ENCODE results near the gene SH3GLB1. TPM values are rescaled to one million over a fixed set of nuclear protein-coding genes. Genes with fewer than 3 reads are reported as not detected.

The SH3GLB1 gene
- total RNA-seq, 1 donor from 2014 or later, result 63.8 TPM

- H3K9me3 Mint-ChIP-seq, result no peaks in the 10 kb centered on the region
- intact Hi-C loops (cut with micrococcal nuclease), result no loop called here
- H3K27me3 Mint-ChIP-seq, result peaks cover 5% of the 10 kb centered on the region
- H3K4me3 Mint-ChIP-seq, result no peak overlapping the region
- TF ChIP-seq, protein P1, sequence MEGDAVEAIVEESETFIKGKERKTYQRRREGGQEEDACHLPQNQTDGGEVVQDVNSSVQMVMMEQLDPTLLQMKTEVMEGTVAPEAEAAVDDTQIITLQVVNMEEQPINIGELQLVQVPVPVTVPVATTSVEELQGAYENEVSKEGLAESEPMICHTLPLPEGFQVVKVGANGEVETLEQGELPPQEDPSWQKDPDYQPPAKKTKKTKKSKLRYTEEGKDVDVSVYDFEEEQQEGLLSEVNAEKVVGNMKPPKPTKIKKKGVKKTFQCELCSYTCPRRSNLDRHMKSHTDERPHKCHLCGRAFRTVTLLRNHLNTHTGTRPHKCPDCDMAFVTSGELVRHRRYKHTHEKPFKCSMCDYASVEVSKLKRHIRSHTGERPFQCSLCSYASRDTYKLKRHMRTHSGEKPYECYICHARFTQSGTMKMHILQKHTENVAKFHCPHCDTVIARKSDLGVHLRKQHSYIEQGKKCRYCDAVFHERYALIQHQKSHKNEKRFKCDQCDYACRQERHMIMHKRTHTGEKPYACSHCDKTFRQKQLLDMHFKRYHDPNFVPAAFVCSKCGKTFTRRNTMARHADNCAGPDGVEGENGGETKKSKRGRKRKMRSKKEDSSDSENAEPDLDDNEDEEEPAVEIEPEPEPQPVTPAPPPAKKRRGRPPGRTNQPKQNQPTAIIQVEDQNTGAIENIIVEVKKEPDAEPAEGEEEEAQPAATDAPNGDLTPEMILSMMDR (IDR thresholded peaks at IDR 0.05), result no peak
- ATAC-seq (ENCODE audit: low read depth) (no peak), DNase-seq (no peak)
- POLR2A ChIA-PET, result interaction anchor here (0.7 to 1.5 kb wide), 2 partner anchors 48 to 537 kb away, joined by 3 read pairs; partner anchors contain the start of gene SH3GLB1
- no peak overlapping the region for H3K27ac Mint-ChIP-seq
- H3K4me1 Mint-ChIP-seq, result peaks cover 13% of the 10 kb centered on the region
- CTCF ChIA-PET, result interaction anchor here (1.3 kb wide), 1 partner anchor 10 kb away, joined by 5 read pairs; no protein-coding TSS in a partner anchor
- peaks cover 2% of the 10 kb centered on the region for H3K36me3 Mint-ChIP-seq (ENCODE audit: low read depth)
These were observed 47.5 kb downstream of the SH3GLB1 start for GRCh38 chr1:86751923-86752322.

DNA sequence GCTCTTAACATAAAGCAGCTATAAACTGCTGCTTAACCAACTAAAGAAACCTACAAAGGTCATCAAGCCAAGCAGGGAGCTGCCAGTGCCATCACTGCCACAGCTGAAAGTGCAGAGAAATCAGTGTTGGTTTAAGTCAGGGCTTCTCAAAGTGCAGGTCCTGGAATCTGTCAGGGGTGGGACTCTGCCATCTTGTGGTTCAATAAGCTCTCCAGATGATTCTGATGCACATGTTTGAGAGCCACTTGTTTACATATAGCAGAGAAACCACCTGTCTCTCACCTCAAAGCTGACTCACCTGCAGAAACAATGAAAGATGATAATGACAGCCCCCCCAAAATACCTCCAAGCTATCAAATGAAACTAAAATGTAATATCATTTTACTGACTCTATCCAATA lies 49.3 kb downstream of the SH3GLB1 start:
- H3K4me1 Mint-ChIP-seq, result peaks cover 13% of the 10 kb centered on the region
- peaks cover 5% of the 10 kb centered on the region for H3K27me3 Mint-ChIP-seq
- DNase-seq (no peak), ATAC-seq (ENCODE audit: low read depth) (no peak)
- TF ChIP-seq, protein P1 (IDR thresholded peaks at IDR 0.05), result no peak
- intact Hi-C loops (cut with micrococcal nuclease), result no loop called here
- H3K27ac Mint-ChIP-seq, result no peak overlapping the region
- ChIA-PET POLR2A (interaction anchor here (0.9 to 1.3 kb wide), 2 partner anchors 9 to 49 kb away, joined by 3 to 5 read pairs; partner anchors contain the start of gene SH3GLB1), CTCF (no interaction called here)
- no peaks in the 10 kb centered on the region for H3K9me3 Mint-ChIP-seq
- no peak overlapping the region for H3K4me3 Mint-ChIP-seq
- no peaks in the 10 kb centered on the region for H3K36me3 Mint-ChIP-seq (ENCODE audit: low read depth)

DNA sequence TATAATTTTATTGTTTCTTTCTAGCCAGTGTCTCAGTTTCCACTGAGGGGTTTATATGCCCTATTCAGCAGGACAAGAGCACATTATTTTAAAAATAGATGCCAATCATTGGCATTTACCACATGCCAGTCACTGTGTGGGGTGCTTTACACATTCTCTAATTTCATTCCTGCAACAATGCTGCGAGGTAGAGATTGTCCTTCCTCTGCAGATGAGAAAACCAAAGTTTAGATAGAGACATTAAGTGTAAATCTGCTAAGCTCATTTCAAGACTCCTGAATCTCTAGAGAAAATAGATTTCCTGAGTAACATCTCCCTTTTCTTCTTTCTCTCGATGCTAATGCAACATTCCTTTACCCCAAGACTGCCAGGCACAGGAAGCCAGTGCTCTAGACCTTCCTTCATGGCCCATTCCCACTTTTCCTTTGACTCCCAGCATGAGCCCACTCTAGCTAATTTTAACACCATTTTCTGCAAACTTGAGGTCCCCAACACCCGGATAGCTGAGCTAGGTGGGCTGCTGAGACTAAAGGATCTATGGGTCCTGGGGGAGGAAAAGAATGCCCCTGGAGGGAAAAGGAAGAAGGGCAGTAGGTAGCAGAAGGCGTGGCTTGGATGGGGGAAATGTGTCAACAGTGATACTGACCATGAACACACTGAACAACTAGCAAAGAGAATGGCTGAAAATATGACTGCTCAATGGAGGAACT lies 50.0 kb downstream of the SH3GLB1 start:
- Mint-ChIP-seq H3K4me1 (peaks cover 13% of the 10 kb centered on the region), H3K27ac (no peak overlapping the region), H3K9me3 (peaks cover 2% of the 10 kb centered on the region), H3K27me3 (peaks cover 5% of the 10 kb centered on the region), H3K4me3 (no peak overlapping the region), H3K36me3 (ENCODE audit: low read depth) (no peaks in the 10 kb centered on the region)
- ChIA-PET CTCF (no interaction called here), POLR2A (interaction anchor here (0.9 to 1.3 kb wide), 2 partner anchors 8 to 50 kb away, joined by 3 to 5 read pairs; partner anchors contain the start of gene SH3GLB1)
- ATAC-seq (ENCODE audit: low read depth), result no peak
- intact Hi-C loops (cut with micrococcal nuclease), result no loop called here
- TF ChIP-seq, protein P1 (IDR thresholded peaks at IDR 0.05), result no peak
- DNase-seq, result no peak

DNA sequence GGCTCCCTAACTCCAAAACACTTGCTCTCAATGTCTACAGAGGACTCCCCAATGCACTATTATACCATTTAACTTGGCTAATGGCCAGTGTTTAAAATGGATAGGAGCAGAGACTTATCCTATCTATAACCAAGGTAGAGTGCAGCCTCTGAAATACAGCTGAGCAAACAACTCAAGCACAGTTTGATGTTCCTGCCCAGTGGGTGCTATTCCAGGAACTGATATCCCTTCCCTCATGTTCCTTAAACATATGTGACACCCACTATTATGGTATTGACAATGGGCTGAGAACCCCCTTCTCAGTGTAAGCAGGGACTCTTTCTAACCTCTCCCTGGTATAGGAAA lies 51.7 kb downstream of the SH3GLB1 start:
- Mint-ChIP-seq H3K27me3 (peaks cover 5% of the 10 kb centered on the region), H3K9me3 (peaks cover 6% of the 10 kb centered on the region), H3K27ac (no peak overlapping the region), H3K4me1 (peaks cover 13% of the 10 kb centered on the region), H3K36me3 (ENCODE audit: low read depth) (no peaks in the 10 kb centered on the region), H3K4me3 (no peak overlapping the region)
- intact Hi-C loops (cut with micrococcal nuclease), result no loop called here
- DNase-seq (no peak), ATAC-seq (ENCODE audit: low read depth) (no peak)
- CTCF ChIA-PET, result no interaction called here
- POLR2A ChIA-PET, result interaction anchor here (1.3 kb wide), 1 partner anchor 52 kb away, joined by 3 read pairs; the partner anchor contains the start of gene SH3GLB1
- TF ChIP-seq, protein P1 (IDR thresholded peaks at IDR 0.05), result no peak

DNA sequence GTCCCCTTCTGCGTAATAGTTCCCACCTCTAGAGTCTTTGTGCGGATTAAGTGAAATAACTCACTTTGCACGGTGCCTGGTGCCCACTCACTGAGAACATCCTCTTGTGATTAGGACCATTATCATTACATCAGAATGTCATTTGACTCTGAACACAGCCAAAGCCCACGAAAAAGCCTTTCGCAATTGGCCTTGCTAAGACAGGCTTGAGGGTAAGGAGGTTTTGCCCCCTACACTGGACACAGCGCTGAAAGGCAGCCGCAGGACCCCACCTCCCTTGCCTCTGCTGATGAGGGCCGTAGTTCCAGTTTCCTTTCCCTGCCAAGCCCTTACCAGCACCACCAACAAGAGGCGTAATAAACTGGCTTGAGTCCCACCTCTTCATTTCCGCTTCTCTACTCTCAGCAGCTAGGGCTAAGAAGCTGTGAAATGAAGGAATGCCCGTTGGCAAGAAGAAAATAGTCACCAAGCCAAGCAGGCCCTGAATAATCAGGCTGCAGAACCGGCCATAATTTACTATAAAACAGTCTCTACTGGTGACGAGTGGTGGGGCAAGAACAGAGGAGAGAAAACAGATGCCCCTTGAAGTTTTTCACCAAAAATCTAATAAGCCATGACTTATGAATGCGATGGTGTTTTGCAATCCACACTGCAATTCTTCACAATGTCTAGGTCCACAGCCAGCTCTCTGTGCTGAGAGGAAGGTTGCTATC lies 53.1 kb downstream of the SH3GLB1 start:
- ChIA-PET POLR2A (no interaction called here), CTCF (no interaction called here)
- no peaks in the 10 kb centered on the region for H3K36me3 Mint-ChIP-seq (ENCODE audit: low read depth)
- no peak for DNase-seq
- TF ChIP-seq, protein P1 (IDR thresholded peaks at IDR 0.05), result no peak
- H3K9me3 Mint-ChIP-seq, result peaks cover 6% of the 10 kb centered on the region
- no peak for ATAC-seq (ENCODE audit: low read depth)
- H3K27me3 Mint-ChIP-seq, result peaks cover 7% of the 10 kb centered on the region
- H3K4me3 Mint-ChIP-seq, result no peak overlapping the region
- H3K27ac Mint-ChIP-seq, result no peak overlapping the region
- peaks cover 13% of the 10 kb centered on the region for H3K4me1 Mint-ChIP-seq
- intact Hi-C loops (cut with micrococcal nuclease), result no loop called here

Data from activated B cell treated with CpG ODN at 0.5 μM for 24 hours (primary cell).